H9 (cell line): ENCODE measurements around the gene HYAL3. TPM values are rescaled to one million over a fixed set of nuclear protein-coding genes. Genes with fewer than 3 reads are reported as not detected.

Experiments
- DNase-seq: peaks from one replicate; pipeline ENCODE4 v3.0.0-alpha.2; 2017
- H2AFZ ChIP-seq: one replicate; pipeline ENCODE4 v1.6.1; 2013; ENCODE audit warnings: mild to moderate bottlenecking, low read length, control low read depth, moderate library complexity
- H2AK5ac ChIP-seq: 2 replicates; pipeline ENCODE4 v1.6.1; 2013; ENCODE audit warnings: low read length, control low read depth, mixed read lengths; ENCODE audit not compliant: insufficient read length
- H2BK120ac ChIP-seq: one replicate; pipeline ENCODE4 v1.6.1; 2013; ENCODE audit warnings: low read depth, mild to moderate bottlenecking, low read length, control low read depth, inconsistent platforms; ENCODE audit not compliant: poor library complexity, severe bottlenecking
- H2BK12ac ChIP-seq: 2 replicates; pipeline ENCODE4 v1.6.1; 2013; ENCODE audit warnings: low read length, control low read depth, mixed read lengths, low read depth; ENCODE audit not compliant: insufficient read length
- H2BK15ac ChIP-seq: 2 replicates; pipeline ENCODE4 v1.6.1; 2013; ENCODE audit warnings: low read depth, low read length, control low read depth
- H2BK20ac ChIP-seq: one replicate; pipeline ENCODE4 v1.6.1; 2013; ENCODE audit warnings: low read depth, mild to moderate bottlenecking, low read length, control low read depth, inconsistent platforms; ENCODE audit not compliant: poor library complexity, severe bottlenecking
- H2BK5ac ChIP-seq: 2 replicates; pipeline ENCODE4 v1.6.1; 2013; ENCODE audit warnings: low read length, control low read depth, mixed read lengths; ENCODE audit not compliant: insufficient read length
- H3K14ac ChIP-seq: 2 replicates; pipeline ENCODE4 v1.6.1; 2013; ENCODE audit warnings: low read length, control low read depth; ENCODE audit not compliant: insufficient read depth
- H3K18ac ChIP-seq: 2 replicates; pipeline ENCODE4 v1.6.1; 2013; ENCODE audit warnings: low read depth, mild to moderate bottlenecking, mixed read lengths, low read length, control low read depth; ENCODE audit not compliant: insufficient read length
- H3K23ac ChIP-seq: 2 replicates; pipeline ENCODE4 v1.6.1; 2013; ENCODE audit warnings: low read length, control low read depth, mixed read lengths, low read depth; ENCODE audit not compliant: insufficient read length
- H3K23me2 ChIP-seq: 2 replicates; pipeline ENCODE4 v1.6.1; 2013; ENCODE audit warnings: low read depth, mild to moderate bottlenecking, mixed read lengths, low read length, control low read depth; ENCODE audit not compliant: insufficient read length, poor library complexity, severe bottlenecking
- H3K27ac ChIP-seq: 2 replicates; pipeline ENCODE4 v1.5.1; 2013; ENCODE audit warnings: low read length, control low read depth, mixed read lengths, low read depth; ENCODE audit not compliant: insufficient read length
- H3K27me3 ChIP-seq: 2 replicates; pipeline ENCODE4 v1.6.1; 2013; ENCODE audit warnings: low read length, control low read depth, inconsistent platforms; ENCODE audit not compliant: insufficient read depth
- H3K4ac ChIP-seq: 2 replicates; pipeline ENCODE4 v1.6.1; 2013; ENCODE audit warnings: low read depth, mild to moderate bottlenecking, control low read depth, inconsistent platforms, low read length, moderate library complexity
- H3K4me1 ChIP-seq: 2 replicates; pipeline ENCODE4 v1.6.1; 2013; ENCODE audit warnings: low read length, control low read depth, inconsistent platforms; ENCODE audit not compliant: insufficient read depth
- H3K4me2 ChIP-seq: 2 replicates; pipeline ENCODE4 v1.6.1; 2013; ENCODE audit warnings: low read length, control low read depth, mixed read lengths; ENCODE audit not compliant: insufficient read length, insufficient read depth
- H3K56ac ChIP-seq: 2 replicates; pipeline ENCODE4 v1.6.1; 2013; ENCODE audit warnings: low read depth, mild to moderate bottlenecking, mixed read lengths, low read length, control low read depth; ENCODE audit not compliant: insufficient read length
- H3K79me1 ChIP-seq: 2 replicates; pipeline ENCODE4 v1.6.1; 2013; ENCODE audit warnings: low read depth, mild to moderate bottlenecking, moderate library complexity, low read length, control low read depth, inconsistent platforms; ENCODE audit not compliant: insufficient read depth, poor library complexity, severe bottlenecking
- H3K79me2 ChIP-seq: 2 replicates; pipeline ENCODE4 v1.6.1; 2013; ENCODE audit warnings: low read length, control low read depth, inconsistent platforms; ENCODE audit not compliant: insufficient read depth
- H3K9ac ChIP-seq: 2 replicates; pipeline ENCODE4 v1.6.1; 2013; ENCODE audit warnings: low read length, control low read depth, mixed read lengths; ENCODE audit not compliant: insufficient read length; ENCODE audit errors: extremely low read depth
- H3K9me3 ChIP-seq: one replicate; pipeline ENCODE4 v1.6.1; 2013; ENCODE audit warnings: low read depth, low read length, inconsistent platforms; ENCODE audit not compliant: control insufficient read depth
- H3T11ph ChIP-seq: one replicate; pipeline ENCODE4 v1.6.1; 2013; ENCODE audit warnings: mild to moderate bottlenecking, low read length, control low read depth, inconsistent platforms
- H4K20me1 ChIP-seq: one replicate; pipeline ENCODE4 v1.6.1; 2013; ENCODE audit not compliant: control insufficient read depth, insufficient read length, insufficient read depth
- H4K5ac ChIP-seq: 2 replicates; pipeline ENCODE4 v1.6.1; 2013; ENCODE audit warnings: low read depth, mild to moderate bottlenecking, mixed read lengths, low read length, control low read depth; ENCODE audit not compliant: insufficient read length
- H4K8ac ChIP-seq: replicated peaks from 2 replicates; pipeline ENCODE4 v1.6.1; 2013; ENCODE audit warnings: low read length, control low read depth, mixed read lengths, low read depth; ENCODE audit not compliant: insufficient read length
- H4K91ac ChIP-seq: 2 replicates; pipeline ENCODE4 v1.6.1; 2013; ENCODE audit warnings: low read depth, mild to moderate bottlenecking, moderate library complexity, mixed read lengths, low read length, control low read depth; ENCODE audit not compliant: insufficient read length
- H3K27ac Mint-ChIP-seq, 3 experiments: 2 replicates in 2 of 3; 3 replicates in 1 of 3; pipeline ENCODE4 v1.8.0; 2020 to 2021; ENCODE audit warnings: mixed read lengths in 3 of 3, mild to moderate bottlenecking in 1 of 3, moderate library complexity in 1 of 3
- H3K27me3 Mint-ChIP-seq: 2 replicates; pipeline ENCODE4 v1.8.0; 2021; ENCODE audit warnings: low read depth, mild to moderate bottlenecking, moderate library complexity, mixed read lengths
- H3K36me3 Mint-ChIP-seq, 3 experiments: 2 replicates in 2 of 3; 3 replicates in 1 of 3; pipeline ENCODE4 v1.8.0; 2020 to 2021; ENCODE audit warnings: low read depth in 3 of 3, mixed read lengths in 3 of 3; ENCODE audit not compliant: insufficient read depth in 1 of 3
- H3K4me1 Mint-ChIP-seq, 2 experiments: 2 replicates each; pipeline ENCODE4 v1.8.0; 2020; ENCODE audit warnings: mixed read lengths in 2 of 2
- H3K4me3 Mint-ChIP-seq, 2 experiments: 2 replicates in 1 of 2; 3 replicates in 1 of 2; pipeline ENCODE4 v1.8.0; 2020 to 2021; ENCODE audit warnings: mild to moderate bottlenecking in 2 of 2, mixed read lengths in 2 of 2, moderate library complexity in 1 of 2
- H3K9me3 Mint-ChIP-seq, 2 experiments: 2 replicates in 1 of 2; 3 replicates in 1 of 2; pipeline ENCODE4 v1.8.0; 2020; ENCODE audit warnings: mild to moderate bottlenecking in 2 of 2, mixed read lengths in 2 of 2, moderate library complexity in 1 of 2
- WGBS: extraction: QIAGEN DNeasy Blood & Tissue Kit; methylation state at CpG from one replicate; pipeline ENCODE4 v1.1.7; 2013; ENCODE audit warnings: missing lambda C conversion rate, low lambda C conversion rate, mixed read lengths; ENCODE audit not compliant: insufficient read length; ENCODE audit errors: extremely low coverage; 5-methylcytosine and 5-hydroxymethylcytosine counted together
- total RNA-seq: library from RNA; stranded (reverse); gene quantifications from 2 replicates; pipeline ENCODE4 v1.2.1, GENCODE V29; 2021
- TF ChIP-seq, protein P1 (sequence below): fragments of 200-600 bp; sonication (generic); conservative IDR thresholded peaks from 3 replicates; pipeline ENCODE4 v1.8.0; 2021; ENCODE audit warnings: antibody characterized with exemption, mild to moderate bottlenecking

The HYAL3 gene
- total RNA-seq, 1 experiment from 2014 or later = 3.1 TPM

DNA sequence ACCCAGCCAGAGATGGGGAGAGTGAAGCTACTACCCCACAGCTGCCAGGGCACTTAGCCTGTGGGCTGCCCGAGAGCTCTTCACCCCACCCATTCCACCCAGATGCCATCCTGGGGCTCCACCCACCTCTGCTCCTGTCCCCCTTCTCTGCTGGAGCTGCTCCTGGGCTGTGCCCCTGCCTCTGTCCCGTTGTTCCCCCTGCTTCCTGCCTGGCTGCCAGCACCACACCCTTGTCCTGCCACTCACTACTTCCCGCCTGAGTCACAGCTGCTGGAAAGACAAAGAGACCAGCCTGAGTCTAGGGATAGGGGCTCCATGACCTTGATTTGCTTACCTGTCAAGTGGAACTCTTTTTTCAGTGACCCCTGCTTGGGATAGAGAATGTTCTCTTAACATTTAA is 50.8 kb downstream of the HYAL3 start:
- H3K9ac ChIP-seq = no peak overlapping the region
- no peak overlapping the region for H2BK120ac ChIP-seq
- no peak overlapping the region for H2BK12ac ChIP-seq
- H4K8ac ChIP-seq = no peak overlapping the region
- H2BK20ac ChIP-seq = no peak overlapping the region
- peaks cover 17% of the 10 kb centered on the region; the same call in 1 of the 2 replicates for H3K79me2 ChIP-seq
- Mint-ChIP-seq H3K4me3 (no peak overlapping the region), H3K27ac (peak overlapping the region; percentile 48 to 92 (median 76); a peak in 5 of 7 replicates), H3K27me3 (no peaks in the 10 kb centered on the region), H3K9me3 (no peaks in the 10 kb centered on the region), H3K36me3 (peaks cover 7 to 42% (median 34%) of the 10 kb centered on the region in 3 experiments), H3K4me1 (peaks cover 37 to 44% of the 10 kb centered on the region in 2 experiments)
- H4K91ac ChIP-seq = no peak overlapping the region
- H2BK15ac ChIP-seq = no peak overlapping the region
- H3K14ac ChIP-seq = no peak overlapping the region
- no peaks in the 10 kb centered on the region for H3K23me2 ChIP-seq
- H3K23ac ChIP-seq = no peak overlapping the region
- H3K9me3 ChIP-seq = no peaks in the 10 kb centered on the region
- H3K27ac ChIP-seq = no peak overlapping the region
- H3K56ac ChIP-seq = no peak overlapping the region
- TF ChIP-seq, protein P1, sequence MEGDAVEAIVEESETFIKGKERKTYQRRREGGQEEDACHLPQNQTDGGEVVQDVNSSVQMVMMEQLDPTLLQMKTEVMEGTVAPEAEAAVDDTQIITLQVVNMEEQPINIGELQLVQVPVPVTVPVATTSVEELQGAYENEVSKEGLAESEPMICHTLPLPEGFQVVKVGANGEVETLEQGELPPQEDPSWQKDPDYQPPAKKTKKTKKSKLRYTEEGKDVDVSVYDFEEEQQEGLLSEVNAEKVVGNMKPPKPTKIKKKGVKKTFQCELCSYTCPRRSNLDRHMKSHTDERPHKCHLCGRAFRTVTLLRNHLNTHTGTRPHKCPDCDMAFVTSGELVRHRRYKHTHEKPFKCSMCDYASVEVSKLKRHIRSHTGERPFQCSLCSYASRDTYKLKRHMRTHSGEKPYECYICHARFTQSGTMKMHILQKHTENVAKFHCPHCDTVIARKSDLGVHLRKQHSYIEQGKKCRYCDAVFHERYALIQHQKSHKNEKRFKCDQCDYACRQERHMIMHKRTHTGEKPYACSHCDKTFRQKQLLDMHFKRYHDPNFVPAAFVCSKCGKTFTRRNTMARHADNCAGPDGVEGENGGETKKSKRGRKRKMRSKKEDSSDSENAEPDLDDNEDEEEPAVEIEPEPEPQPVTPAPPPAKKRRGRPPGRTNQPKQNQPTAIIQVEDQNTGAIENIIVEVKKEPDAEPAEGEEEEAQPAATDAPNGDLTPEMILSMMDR = no peak
- no CpG with 5 or more reads among the region's 3 CpGs for WGBS
- no peak overlapping the region for H2AFZ ChIP-seq
- H3K18ac ChIP-seq = no peak overlapping the region
- no peak overlapping the region for H3K4me2 ChIP-seq
- H4K5ac ChIP-seq = no peak overlapping the region
- H2BK5ac ChIP-seq = no peak overlapping the region
- H4K20me1 ChIP-seq = peaks cover 3% of the 10 kb centered on the region
- peaks cover 11% of the 10 kb centered on the region for H3K79me1 ChIP-seq
- H3K4ac ChIP-seq = no peak overlapping the region
- no peak overlapping the region for H3T11ph ChIP-seq
- DNase-seq = no peak
- H2AK5ac ChIP-seq = no peak overlapping the region
- no peaks in the 10 kb centered on the region for H3K27me3 ChIP-seq
- H3K4me1 ChIP-seq = no peaks in the 10 kb centered on the region
